ENCODE data around the gene ADAMTSL1. TPM values are rescaled to one million over a fixed set of nuclear protein-coding genes. Genes with fewer than 3 reads are reported as not detected.

ADAMTSL1 gene
- total RNA-seq, 2 experiments from 2014 or later, result not detected

GRCh38 chr9:18851069-18851795 is 377.3 kb downstream of the ADAMTSL1 start:
- H3K4me3 Mint-ChIP-seq, result no peak overlapping the region
- no peaks in the 10 kb centered on the region for H3K9me3 Mint-ChIP-seq
- ChIA-PET CTCF (no interaction called here), POLR2A (no interaction called here)
- H3K27me3 Mint-ChIP-seq, result no peaks in the 10 kb centered on the region
- ATAC-seq (no peak), DNase-seq (no peak)
- intact Hi-C loops (cut with micrococcal nuclease), result no loop called here
- no peaks in the 10 kb centered on the region for H3K36me3 Mint-ChIP-seq (ENCODE audit: low read depth)
- no peak for TF ChIP-seq CTCF (IDR thresholded peaks at IDR 0.05)
- H3K4me1 Mint-ChIP-seq (ENCODE audit: low read depth), result no peaks in the 10 kb centered on the region
- H3K27ac Mint-ChIP-seq, result no peak overlapping the region

GRCh38 chr9:18855656-18856055 is 381.7 kb downstream of the ADAMTSL1 start:
- Mint-ChIP-seq H3K36me3 (ENCODE audit: low read depth) (no peaks in the 10 kb centered on the region), H3K4me1 (ENCODE audit: low read depth) (no peaks in the 10 kb centered on the region), H3K27me3 (no peaks in the 10 kb centered on the region), H3K4me3 (no peak overlapping the region), H3K9me3 (no peaks in the 10 kb centered on the region), H3K27ac (no peak overlapping the region)
- ChIA-PET POLR2A (no interaction called here), CTCF (no interaction called here)
- intact Hi-C loops (cut with micrococcal nuclease), result no loop called here
- TF ChIP-seq CTCF (IDR thresholded peaks at IDR 0.05), result no peak
- ATAC-seq (no peak), DNase-seq (no peak)

- H3K9me3 Mint-ChIP-seq, result no peaks in the 10 kb centered on the region
- no peaks in the 10 kb centered on the region for H3K36me3 Mint-ChIP-seq (ENCODE audit: low read depth)
- DNase-seq, result no peak
- no peak overlapping the region for H3K4me3 Mint-ChIP-seq
- CTCF ChIA-PET, result no interaction called here
- intact Hi-C loops (cut with micrococcal nuclease), result no loop called here
- no peak for TF ChIP-seq CTCF (IDR thresholded peaks at IDR 0.05)
- H3K27me3 Mint-ChIP-seq, result no peaks in the 10 kb centered on the region
- no peak for ATAC-seq
- H3K4me1 Mint-ChIP-seq (ENCODE audit: low read depth), result no peaks in the 10 kb centered on the region
- H3K27ac Mint-ChIP-seq, result no peak overlapping the region
- POLR2A ChIA-PET, result no interaction called here
These were observed 383.4 kb downstream of the ADAMTSL1 start for GRCh38 chr9:18857334-18857733.

GRCh38 chr9:18857769-18858168 is 383.8 kb downstream of the ADAMTSL1 start:
- DNase-seq (no peak), ATAC-seq (no peak)
- ChIA-PET POLR2A (no interaction called here), CTCF (no interaction called here)
- Mint-ChIP-seq H3K27me3 (no peaks in the 10 kb centered on the region), H3K4me1 (ENCODE audit: low read depth) (no peaks in the 10 kb centered on the region), H3K9me3 (no peaks in the 10 kb centered on the region), H3K27ac (no peak overlapping the region), H3K4me3 (no peak overlapping the region), H3K36me3 (ENCODE audit: low read depth) (no peaks in the 10 kb centered on the region)
- intact Hi-C loops (cut with micrococcal nuclease), result no loop called here
- no peak for TF ChIP-seq CTCF (IDR thresholded peaks at IDR 0.05)

GRCh38 chr9:18861609-18862544 is 387.9 kb downstream of the ADAMTSL1 start:
- Mint-ChIP-seq H3K36me3 (ENCODE audit: low read depth) (no peaks in the 10 kb centered on the region), H3K4me1 (ENCODE audit: low read depth) (no peaks in the 10 kb centered on the region), H3K4me3 (no peak overlapping the region), H3K27ac (no peak overlapping the region), H3K9me3 (no peaks in the 10 kb centered on the region), H3K27me3 (no peaks in the 10 kb centered on the region)
- ATAC-seq (no peak), DNase-seq (no peak)
- TF ChIP-seq CTCF (IDR thresholded peaks at IDR 0.05), result no peak
- CTCF ChIA-PET, result no interaction called here
- POLR2A ChIA-PET, result no interaction called here
- intact Hi-C loops (cut with micrococcal nuclease), result no loop called here
